Cortex of kidney (tissue), 1 donor: Measurements from ENCODE around the gene MAP6.

Source experiments
- DNase-seq: peaks from one replicate; lab custom pipeline; 2025; lab: John Stamatoyannopoulos, UW

MAP6 gene

DNA sequence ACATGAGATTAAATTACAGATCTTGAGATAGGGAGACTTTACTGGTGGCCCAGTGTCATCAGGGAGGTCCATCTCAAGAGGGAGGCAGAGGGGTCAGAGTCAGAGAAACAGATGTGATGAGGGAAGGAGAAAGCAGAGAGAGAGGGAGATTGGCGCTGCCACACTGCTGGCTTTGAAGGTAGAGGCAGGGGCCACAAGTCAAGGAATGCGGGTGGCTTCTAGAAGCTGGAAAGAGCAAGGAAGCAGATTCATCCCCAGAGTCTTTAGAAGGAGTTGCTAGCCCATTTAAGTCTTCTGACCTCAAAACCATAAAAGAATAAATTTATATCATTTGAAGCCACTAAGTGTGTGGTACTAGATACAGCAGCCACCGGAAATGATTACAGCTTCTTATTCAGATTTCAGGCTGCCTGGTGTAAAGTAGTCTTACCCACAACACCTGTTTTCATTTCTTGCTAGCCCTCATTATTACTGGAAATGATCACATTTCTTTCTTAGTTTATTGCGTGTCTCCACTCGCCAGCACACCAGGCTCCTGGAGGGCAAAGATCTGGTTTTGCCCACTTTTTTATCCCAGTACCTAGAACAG, 119.4 kb downstream of the MAP6 start:
- no peak for DNase-seq

DNA sequence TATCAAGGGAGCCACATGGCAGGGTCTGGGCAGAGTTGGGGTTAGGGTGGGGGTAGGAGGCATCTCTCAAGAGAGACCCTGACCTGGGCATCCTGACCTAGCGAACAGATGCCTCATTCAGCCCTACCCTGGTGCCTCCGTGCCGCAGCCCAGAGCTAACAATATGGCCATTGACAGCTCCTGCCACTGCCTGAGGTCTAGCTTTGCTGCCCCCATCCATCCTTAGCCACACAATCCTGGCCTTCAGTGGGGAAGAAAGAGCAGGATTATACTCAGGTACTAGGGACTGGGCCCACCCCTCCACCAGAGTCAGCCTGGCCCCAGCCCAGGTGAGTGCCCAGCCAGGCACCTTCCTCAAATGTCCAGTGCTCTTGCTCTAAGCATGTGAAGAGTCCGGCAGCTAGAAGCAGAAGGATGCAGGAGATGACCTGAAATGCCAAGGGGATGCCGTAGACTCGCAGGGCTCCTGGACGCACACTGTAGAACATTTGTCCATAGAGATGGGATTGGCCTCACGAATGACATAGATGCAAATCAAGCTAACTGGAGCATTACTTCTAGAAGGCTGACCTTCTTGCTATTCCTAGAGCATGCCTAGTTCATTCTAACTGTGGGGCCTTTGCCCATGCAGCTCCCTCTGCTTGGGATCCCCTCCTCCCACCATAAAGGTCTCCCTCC, 120.1 kb downstream of the MAP6 start:
- DNase-seq: no peak

DNA sequence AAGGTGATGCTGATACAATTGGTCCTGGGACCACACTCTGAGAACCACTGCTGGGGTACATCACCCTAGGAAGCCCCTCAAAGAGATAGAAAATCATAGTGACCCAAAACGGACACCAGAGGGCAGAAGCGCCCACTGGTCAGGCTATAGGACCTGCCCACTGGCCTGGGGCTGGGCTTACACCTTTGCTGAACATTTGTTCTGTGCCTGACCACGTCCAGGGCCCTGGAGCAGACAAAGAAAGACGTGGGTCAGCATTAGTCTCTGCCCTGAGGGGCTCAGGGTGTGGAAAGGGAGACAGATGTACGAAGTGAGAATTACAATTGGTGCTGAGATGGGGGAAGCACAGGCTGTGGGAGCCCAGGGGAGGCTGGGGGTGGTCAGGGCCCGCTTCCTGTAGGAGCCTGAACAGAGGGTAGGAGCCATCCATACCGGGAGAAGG, 121.2 kb downstream of the MAP6 start:
- no peak for DNase-seq

DNA sequence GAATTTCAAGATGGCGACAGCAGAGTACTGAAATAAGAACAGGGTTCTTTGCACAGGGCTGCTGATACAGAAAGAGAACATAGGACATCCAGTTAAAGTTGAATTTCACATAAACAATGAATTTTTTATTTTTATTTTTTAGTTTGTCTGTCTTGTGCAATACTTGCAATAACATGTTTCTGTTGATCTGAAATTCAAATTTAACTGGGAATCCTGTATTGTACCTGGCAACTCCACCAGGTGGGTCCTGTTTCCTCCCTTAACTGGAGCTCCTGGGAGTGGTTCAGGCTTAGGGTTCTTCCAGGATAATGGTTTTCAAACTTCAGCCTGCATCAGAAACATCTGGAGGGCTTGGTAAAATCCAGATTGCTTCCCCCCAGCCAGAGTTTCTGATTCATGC, 121.7 kb downstream of the MAP6 start:
- DNase-seq: no peak

DNA sequence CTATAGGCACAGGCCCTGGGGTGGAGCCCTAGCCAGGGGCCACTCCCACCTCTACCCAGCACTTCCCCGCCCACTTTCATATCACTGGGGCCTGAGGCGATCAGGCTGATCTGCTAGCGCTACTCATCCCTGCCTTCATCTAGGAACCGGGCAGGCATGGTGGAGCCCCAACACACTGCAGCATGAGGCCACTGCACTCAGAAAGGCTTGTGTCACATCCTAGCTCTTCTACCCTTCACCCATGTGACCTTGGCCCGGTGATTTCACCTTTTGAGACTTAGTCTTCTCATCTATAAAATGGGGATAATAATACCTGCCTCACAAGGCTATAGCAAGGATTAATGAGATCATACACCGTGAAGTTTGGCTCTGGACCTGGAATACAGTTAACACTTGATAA, 125.0 kb downstream of the MAP6 start:
- DNase-seq: no peak

DNA sequence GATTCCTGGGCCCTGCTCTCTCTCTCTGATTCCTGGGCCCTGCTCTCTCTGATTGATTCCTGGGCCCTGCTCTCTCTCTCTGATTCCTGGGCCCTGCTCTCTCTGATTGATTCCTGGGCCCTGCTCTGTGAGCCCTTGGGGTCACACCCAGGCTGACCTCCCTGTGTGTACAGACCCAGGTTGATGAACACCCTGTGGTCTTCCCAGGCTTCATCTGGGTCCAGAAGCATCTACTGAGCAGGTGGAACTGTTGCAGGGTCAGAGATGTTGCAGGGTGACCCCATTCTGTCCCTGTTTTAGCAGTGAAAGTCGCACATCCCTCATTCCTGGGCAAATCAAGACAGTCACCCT, 126.8 kb downstream of the MAP6 start:
- no peak for DNase-seq

DNA sequence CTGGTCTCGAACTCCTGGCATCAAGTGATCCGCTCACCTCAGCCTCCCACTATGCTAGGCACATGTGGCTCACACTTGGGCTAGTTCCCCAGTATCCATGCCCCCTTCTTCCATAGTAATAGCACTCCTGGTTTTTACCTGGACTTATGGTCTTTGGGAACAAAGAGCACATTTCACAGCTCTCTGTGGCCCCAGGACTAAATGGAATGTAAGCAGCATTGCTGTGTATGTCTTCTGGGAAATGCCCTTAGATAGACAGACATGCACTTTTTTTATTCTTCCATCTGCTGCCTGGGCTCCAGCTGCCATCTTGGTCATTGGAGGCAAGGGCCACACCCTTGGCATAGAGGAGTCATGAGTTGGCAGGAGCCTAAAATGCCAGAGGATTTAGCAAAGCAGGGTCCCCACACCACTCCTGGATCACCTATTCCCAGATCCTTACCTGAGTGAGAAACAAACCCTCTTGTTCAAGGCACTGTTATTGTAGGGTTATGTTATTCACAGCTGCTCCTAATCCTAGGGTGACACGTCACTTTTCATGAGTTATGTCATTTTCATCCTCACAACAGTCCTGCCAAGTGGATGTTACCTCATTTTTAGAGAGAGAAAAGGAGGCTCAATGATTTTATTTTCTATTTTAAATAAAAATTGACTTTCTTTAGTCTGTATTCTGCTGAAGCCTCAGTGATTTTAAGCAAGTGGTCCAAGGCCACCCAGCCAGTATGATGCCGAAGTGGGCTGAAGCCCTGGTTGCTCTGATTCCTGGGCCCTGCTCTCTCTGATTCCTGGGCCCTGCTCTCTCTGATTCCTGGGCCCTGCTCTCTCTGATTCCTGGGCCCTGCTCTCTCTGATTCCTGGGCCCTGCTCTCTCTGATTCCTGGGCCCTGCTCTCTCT, 127.4 kb downstream of the MAP6 start:
- DNase-seq: no peak

DNA sequence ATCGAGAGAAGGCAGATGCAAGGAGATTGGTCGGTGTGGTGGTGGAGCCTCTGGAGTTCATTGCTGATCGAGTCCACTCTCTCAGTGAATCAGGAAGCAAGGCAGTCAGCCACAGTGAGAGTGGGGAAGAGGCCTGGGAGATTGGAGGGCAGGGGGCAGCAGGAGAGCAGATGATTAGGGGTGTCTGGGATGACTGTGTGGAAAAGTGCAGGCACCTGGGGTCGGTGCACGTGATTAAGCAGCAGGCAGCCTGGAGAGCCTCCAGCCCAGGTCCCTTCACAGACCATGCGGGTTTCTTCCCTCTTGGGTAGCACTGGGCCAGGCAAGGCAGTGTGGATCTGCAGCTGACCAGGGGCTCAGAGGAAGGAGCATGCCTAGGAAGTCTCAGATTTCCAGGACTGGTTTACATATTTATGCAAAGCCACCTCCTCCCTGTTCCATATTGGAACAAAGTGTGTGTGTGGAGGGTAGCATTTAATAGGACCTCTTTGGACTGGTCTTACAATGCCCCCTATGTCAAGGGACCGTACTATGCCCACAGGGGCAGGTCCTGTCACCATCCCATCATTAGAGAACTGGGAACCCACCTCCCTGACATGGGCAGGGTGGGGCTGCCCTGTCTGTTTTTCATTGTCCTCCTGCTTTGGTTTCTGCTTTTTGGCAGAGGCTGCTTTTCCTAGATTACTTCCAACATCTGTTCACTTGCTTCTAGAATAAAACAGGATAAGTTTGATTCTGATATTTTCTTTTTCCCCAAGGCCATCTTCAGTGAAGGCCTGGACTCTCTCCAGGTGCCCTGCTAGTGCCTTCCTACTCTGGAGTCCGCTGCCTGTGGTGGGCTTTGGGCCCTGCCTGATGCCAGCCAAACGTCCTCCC, 129.1 kb downstream of the MAP6 start:
- DNase-seq: no peak

DNA sequence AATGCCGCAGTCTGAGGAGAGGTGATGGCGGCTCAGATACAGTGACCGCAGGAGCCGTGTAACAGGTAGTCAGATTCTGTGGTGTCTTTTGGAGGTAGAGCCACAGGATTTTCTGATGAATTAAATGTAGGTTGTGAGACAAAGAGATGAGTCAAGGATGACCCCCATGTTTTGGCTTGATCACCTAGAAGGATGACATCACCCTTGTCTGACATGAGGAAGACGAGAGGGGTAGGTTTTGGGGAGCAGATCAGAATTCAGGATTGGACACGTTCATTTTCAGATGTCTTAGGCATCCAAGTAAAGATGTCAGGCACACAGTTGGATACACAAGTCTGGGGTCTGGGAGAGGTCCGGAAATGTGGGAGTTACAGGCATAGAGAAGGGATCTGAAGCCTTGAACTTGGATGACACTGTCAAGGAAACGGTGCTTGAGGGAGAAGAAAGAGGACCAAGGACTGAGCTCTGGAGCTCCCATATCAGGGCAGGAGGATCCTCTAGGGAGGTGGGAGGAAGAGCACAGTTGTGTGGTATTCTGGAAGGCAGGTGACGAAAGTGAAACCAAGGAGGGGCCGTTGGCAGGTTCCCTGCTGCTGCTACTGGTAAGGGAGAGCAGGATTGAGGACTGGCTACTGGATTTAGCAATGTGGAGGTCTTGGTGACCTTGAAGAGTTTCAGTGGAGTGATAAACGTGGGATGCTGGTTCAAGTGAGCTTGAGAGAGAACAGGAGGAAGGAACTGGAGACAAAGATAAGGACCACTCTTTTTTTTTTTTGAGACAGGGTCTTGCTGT, 130.5 kb downstream of the MAP6 start:
- no peak for DNase-seq

DNA sequence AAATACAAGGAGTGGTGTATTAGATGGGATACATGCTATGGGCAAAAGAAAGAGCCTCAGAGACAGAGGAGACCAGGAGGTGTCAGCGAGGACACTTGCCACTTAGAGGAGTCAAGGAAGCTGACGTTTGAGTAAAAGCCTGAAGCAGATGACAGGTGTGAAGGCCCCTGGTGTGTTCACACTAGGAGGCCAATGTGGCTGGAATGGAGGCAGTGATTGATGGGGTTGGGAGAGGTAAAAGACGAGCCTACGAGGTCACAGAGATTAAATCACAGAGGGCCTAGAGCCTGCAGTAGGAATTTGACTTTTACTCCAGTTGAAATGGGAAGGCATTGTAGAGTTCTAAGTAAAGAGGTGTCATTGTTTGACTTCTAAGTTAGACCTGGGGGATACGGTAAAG, 131.1 kb downstream of the MAP6 start:
- DNase-seq: no peak
